WERI-Rb-1 (cell line): ENCODE measurements around the gene CCDC50.

Experiments used
- DNase-seq: peaks from one replicate; pipeline ENCODE4 v3.0.0-alpha.2; 2020
- H3K27ac ChIP-seq: fragments of 250-450 bp; sonication (Bioruptor Pico); 2 replicates; pipeline ENCODE4 v1.5.1; 2020; ENCODE audit warnings: mild to moderate bottlenecking, moderate library complexity
- H3K27me3 ChIP-seq: fragments of 250-450 bp; sonication (Bioruptor Pico); 2 replicates; pipeline ENCODE4 v1.5.1; 2021; ENCODE audit warnings: mild to moderate bottlenecking, low read depth, moderate library complexity; ENCODE audit not compliant: insufficient read depth, severe bottlenecking
- H3K36me3 ChIP-seq: fragments of 250-450 bp; sonication (Bioruptor Pico); 2 replicates; pipeline ENCODE4 v1.5.1; 2020; ENCODE audit warnings: mild to moderate bottlenecking, moderate library complexity
- H3K4me3 ChIP-seq: 2 replicates; pipeline ENCODE4 v1.5.1; 2011; ENCODE audit warnings: low read depth, mild to moderate bottlenecking, control low read depth, low read length
- H3K9me3 ChIP-seq: fragments of 250-450 bp; sonication (Bioruptor Pico); 2 replicates; pipeline ENCODE4 v1.5.1; 2021; ENCODE audit warnings: mild to moderate bottlenecking, moderate library complexity; ENCODE audit not compliant: severe bottlenecking
- CTCF ChIP-seq: IDR thresholded peaks from 2 replicates; pipeline ENCODE4 v1.5.1; 2011; ENCODE audit warnings: low read depth, mild to moderate bottlenecking, control low read depth, inconsistent platforms, low read length

Gene CCDC50

GRCh38 chr3:191328962-191329653 is at the start of gene CCDC50:
Gene CCDC50 (plus strand): TSS chr3:191329394. CDS start chr3:191329675, 281 bp downstream.
- TF ChIP-seq CTCF: no peak
- Histone ChIP-seq H3K4me3 (peak within 1 kb of the TSS; percentile 58), H3K36me3 (no peaks in the 10 kb centered on the region; the same call in 1 of the 2 replicates), H3K9me3 (no peaks in the 10 kb centered on the region), H3K27me3 (no peaks in the 10 kb centered on the region), H3K27ac (peak within 1 kb of the TSS; percentile 96)
- DNase-seq: peak; percentile 86

GRCh38 chr3:191280111-191280510 is 49.1 kb upstream of the CCDC50 start:
- no peak for TF ChIP-seq CTCF
- no peak for DNase-seq

GRCh38 chr3:191280882-191281281 is 48.3 kb upstream of the CCDC50 start:
- H3K27ac ChIP-seq: no peak overlapping the region
- no peak overlapping the region for H3K4me3 ChIP-seq
- DNase-seq: no peak
- H3K9me3 ChIP-seq: no peaks in the 10 kb centered on the region
- no peak for TF ChIP-seq CTCF
- H3K36me3 ChIP-seq: no peaks in the 10 kb centered on the region
- no peaks in the 10 kb centered on the region for H3K27me3 ChIP-seq

More at GRCh38 chr3:191280111-191280510, 49.1 kb upstream of the CCDC50 start:
- Histone ChIP-seq H3K27me3 (no peaks in the 10 kb centered on the region), H3K36me3 (no peaks in the 10 kb centered on the region), H3K9me3 (no peaks in the 10 kb centered on the region), H3K4me3 (no peak overlapping the region), H3K27ac (no peak overlapping the region)

GRCh38 chr3:191282251-191283185 is 46.7 kb upstream of the CCDC50 start:
- no peak overlapping the region for H3K27ac ChIP-seq
- H3K4me3 ChIP-seq: no peak overlapping the region
- no peaks in the 10 kb centered on the region for H3K36me3 ChIP-seq
- H3K9me3 ChIP-seq: no peaks in the 10 kb centered on the region
- no peak for DNase-seq
- H3K27me3 ChIP-seq: no peaks in the 10 kb centered on the region
- no peak for TF ChIP-seq CTCF

- Histone ChIP-seq H3K36me3 (no peaks in the 10 kb centered on the region), H3K27me3 (no peaks in the 10 kb centered on the region), H3K4me3 (no peak overlapping the region), H3K27ac (no peak overlapping the region), H3K9me3 (no peaks in the 10 kb centered on the region)
- no peak for DNase-seq
- no peak for TF ChIP-seq CTCF
Observed at GRCh38 chr3:191283400-191283799, 45.8 kb upstream of the CCDC50 start.
